Measurements from ENCODE around the gene LSM4. TPM values are rescaled to one million over a fixed set of nuclear protein-coding genes. Genes with fewer than 3 reads are reported as not detected.
A peak's percentile ranks its signal among the peaks of the same experiment; 100 is the strongest.

LSM4 gene
- total and polyA plus RNA-seq, 2 of the 13 experiments (the other 11 are each of a cell fraction or from before 2014, with no cell fraction given) = 65.8 to 166 TPM

DNA sequence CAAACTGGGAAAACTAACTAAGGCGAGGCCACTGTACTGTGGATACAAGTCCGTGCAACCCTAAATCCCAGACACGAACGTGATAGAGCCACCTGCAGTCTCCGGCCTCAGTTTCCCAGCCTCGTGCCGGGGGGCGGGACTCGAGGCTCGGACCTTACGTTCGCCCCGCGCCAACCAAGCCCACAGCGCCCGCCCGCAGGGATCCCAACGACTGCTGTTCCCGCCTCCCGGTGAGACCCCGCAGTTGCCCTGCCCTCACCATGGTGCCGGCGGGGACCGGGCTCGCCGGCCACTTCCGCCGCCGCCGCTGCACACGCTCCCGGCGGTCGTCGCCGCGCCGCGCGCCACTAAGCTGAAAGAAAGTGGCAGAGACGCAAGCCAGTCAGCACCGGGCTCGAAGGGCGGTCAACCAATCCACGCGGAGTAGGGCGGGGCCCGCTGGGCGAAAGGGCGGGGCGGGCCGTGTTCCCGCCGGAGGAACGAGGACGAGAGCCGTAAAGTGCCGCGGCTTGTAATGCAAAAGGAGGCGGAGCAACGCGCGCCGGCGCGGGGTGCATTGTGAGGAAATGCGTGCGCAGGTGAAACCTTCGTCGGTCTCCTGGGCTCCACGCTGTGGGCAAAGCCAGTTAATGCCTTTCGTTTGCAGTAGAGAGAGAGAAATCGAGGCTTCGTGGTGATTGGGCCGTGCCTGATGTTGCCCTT is at the start of gene LSM4 (continued):
- TF ChIP-seq TBL1XR1 (IDR thresholded peaks at IDR 0.05; ENCODE audit: borderline replicate concordance, low read length, partially characterized antibody) (peak; percentile 8), PLRG1 (conservative IDR thresholded peaks at IDR 0.05) (no peak), GABPA (IDR thresholded peaks at IDR 0.05; ENCODE audit: low read depth, low read length) (peak; percentile 62), GABPA (CRISPR knock-in tag; IDR thresholded peaks at IDR 0.05; ENCODE audit: low read depth) (peak; percentile 80), JUND (CRISPR knock-in tag; IDR thresholded peaks at IDR 0.05) (no peak), ZSCAN31 (CRISPR knock-in tag; IDR thresholded peaks at IDR 0.05; ENCODE audit: low read depth) (peak; percentile 80; the same call in 1 of the 2 replicates), NFRKB (IDR thresholded peaks at IDR 0.05) (no peak), NAIF1 (CRISPR knock-in tag; IDR thresholded peaks at IDR 0.05; ENCODE audit: borderline replicate concordance) (0 out of 2 replicates have a peak, but pooled peaks have one; percentile 88), SRSF1 (optimal IDR thresholded peaks at IDR 0.05; ENCODE audit: low read depth, low read length) (peak; percentile 52), ELF3 (CRISPR knock-in tag; IDR thresholded peaks at IDR 0.05) (0 out of 2 replicates have a peak, but pooled peaks have one; percentile 50), NRL (CRISPR knock-in tag; IDR thresholded peaks at IDR 0.05; ENCODE audit: borderline replicate concordance) (no peak; the same call in 1 of the 2 replicates), IKZF4 (CRISPR knock-in tag; IDR thresholded peaks at IDR 0.05; ENCODE audit: borderline replicate concordance, low read depth, not compliant biosample characterization) (no peak), NR2F6 (IDR thresholded peaks at IDR 0.05) (no peak), NR2F6 (CRISPR knock-in tag; IDR thresholded peaks at IDR 0.05) (peak; percentile 37; the same call in 1 of the 2 replicates), CBX1 (IDR thresholded peaks at IDR 0.05; ENCODE audit: low read depth) (no peak), ZNF883 (CRISPR knock-in tag; IDR thresholded peaks at IDR 0.05; ENCODE audit: not compliant biosample characterization) (no peak), REL (CRISPR knock-in tag; conservative IDR thresholded peaks at IDR 0.05) (peak; percentile 83), GATAD1 (CRISPR knock-in tag; IDR thresholded peaks at IDR 0.05) (peak; percentile 86), PHF8 (CRISPR knock-in tag; IDR thresholded peaks at IDR 0.05) (peak; percentile 70), ZNF253 (CRISPR knock-in tag; IDR thresholded peaks at IDR 0.05; ENCODE audit: borderline replicate concordance) (no peak)
- TF ChIP-seq, protein P1, sequence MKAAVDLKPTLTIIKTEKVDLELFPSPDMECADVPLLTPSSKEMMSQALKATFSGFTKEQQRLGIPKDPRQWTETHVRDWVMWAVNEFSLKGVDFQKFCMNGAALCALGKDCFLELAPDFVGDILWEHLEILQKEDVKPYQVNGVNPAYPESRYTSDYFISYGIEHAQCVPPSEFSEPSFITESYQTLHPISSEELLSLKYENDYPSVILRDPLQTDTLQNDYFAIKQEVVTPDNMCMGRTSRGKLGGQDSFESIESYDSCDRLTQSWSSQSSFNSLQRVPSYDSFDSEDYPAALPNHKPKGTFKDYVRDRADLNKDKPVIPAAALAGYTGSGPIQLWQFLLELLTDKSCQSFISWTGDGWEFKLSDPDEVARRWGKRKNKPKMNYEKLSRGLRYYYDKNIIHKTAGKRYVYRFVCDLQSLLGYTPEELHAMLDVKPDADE (CRISPR knock-in tag; IDR thresholded peaks at IDR 0.05) = peak; percentile 84; the same call in 1 of the 2 replicates
- TF ChIP-seq, protein P2, sequence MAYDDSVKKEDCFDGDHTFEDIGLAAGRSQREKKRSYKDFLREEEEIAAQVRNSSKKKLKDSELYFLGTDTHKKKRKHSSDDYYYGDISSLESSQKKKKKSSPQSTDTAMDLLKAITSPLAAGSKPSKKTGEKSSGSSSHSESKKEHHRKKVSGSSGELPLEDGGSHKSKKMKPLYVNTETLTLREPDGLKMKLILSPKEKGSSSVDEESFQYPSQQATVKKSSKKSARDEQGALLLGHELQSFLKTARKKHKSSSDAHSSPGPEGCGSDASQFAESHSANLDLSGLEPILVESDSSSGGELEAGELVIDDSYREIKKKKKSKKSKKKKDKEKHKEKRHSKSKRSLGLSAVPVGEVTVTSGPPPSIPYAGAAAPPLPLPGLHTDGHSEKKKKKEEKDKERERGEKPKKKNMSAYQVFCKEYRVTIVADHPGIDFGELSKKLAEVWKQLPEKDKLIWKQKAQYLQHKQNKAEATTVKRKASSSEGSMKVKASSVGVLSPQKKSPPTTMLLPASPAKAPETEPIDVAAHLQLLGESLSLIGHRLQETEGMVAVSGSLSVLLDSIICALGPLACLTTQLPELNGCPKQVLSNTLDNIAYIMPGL (CRISPR knock-in tag; IDR thresholded peaks at IDR 0.05; ENCODE audit: borderline replicate concordance in 1 of 2, low read depth in 1 of 2) = peak; percentile 41 to 79; a peak in 2 of 4 replicates
- TF ChIP-seq, protein P3, sequence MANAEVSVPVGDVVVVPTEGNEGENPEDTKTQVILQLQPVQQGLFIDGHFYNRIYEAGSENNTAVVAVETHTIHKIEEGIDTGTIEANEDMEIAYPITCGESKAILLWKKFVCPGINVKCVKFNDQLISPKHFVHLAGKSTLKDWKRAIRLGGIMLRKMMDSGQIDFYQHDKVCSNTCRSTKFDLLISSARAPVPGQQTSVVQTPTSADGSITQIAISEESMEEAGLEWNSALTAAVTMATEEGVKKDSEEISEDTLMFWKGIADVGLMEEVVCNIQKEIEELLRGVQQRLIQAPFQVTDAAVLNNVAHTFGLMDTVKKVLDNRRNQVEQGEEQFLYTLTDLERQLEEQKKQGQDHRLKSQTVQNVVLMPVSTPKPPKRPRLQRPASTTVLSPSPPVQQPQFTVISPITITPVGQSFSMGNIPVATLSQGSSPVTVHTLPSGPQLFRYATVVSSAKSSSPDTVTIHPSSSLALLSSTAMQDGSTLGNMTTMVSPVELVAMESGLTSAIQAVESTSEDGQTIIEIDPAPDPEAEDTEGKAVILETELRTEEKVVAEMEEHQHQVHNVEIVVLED (CRISPR knock-in tag; IDR thresholded peaks at IDR 0.05; ENCODE audit: borderline replicate concordance) = peak; percentile 92
- TF ChIP-seq, protein P4, sequence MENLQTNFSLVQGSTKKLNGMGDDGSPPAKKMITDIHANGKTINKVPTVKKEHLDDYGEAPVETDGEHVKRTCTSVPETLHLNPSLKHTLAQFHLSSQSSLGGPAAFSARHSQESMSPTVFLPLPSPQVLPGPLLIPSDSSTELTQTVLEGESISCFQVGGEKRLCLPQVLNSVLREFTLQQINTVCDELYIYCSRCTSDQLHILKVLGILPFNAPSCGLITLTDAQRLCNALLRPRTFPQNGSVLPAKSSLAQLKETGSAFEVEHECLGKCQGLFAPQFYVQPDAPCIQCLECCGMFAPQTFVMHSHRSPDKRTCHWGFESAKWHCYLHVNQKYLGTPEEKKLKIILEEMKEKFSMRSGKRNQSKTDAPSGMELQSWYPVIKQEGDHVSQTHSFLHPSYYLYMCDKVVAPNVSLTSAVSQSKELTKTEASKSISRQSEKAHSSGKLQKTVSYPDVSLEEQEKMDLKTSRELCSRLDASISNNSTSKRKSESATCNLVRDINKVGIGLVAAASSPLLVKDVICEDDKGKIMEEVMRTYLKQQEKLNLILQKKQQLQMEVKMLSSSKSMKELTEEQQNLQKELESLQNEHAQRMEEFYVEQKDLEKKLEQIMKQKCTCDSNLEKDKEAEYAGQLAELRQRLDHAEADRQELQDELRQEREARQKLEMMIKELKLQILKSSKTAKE (CRISPR knock-in tag; IDR thresholded peaks at IDR 0.05; ENCODE audit: borderline replicate concordance) = no peak; the same call in 1 of the 2 replicates
